GM21423 (cell line): Measurements from ENCODE around the gene TMEM214.
"Not testable (repeated sequence)": the region's sequence is repeated elsewhere in the genome, so short reads cannot be mapped to it uniquely, and the experiment has no call there.

Experiments
- ATAC-seq: cut with Tn5 transposase; IDR thresholded peaks from one replicate; pipeline ENCODE4 v1.9.1; 2021; ENCODE audit warnings: mild to moderate bottlenecking, moderate library complexity; ENCODE audit not compliant: unreplicated experiment

TMEM214 gene

GRCh38 chr2:27065128-27065527 is 32.4 kb downstream of the TMEM214 start:
- no peak for ATAC-seq

- ATAC-seq, result no peak
These were observed 34.6 kb downstream of the TMEM214 start for GRCh38 chr2:27067385-27067784.

- no peak for ATAC-seq
These were observed 36.7 kb downstream of the TMEM214 start for GRCh38 chr2:27069436-27069835.

- ATAC-seq, result no peak
These were observed 37.3 kb downstream of the TMEM214 start for GRCh38 chr2:27069961-27070618.

- ATAC-seq, result peak; percentile 1
These were observed 38.0 kb downstream of the TMEM214 start for GRCh38 chr2:27070653-27071276.

- peak; percentile 82 for ATAC-seq
These were observed 38.7 kb downstream of the TMEM214 start, which contains the start of gene OST4 for GRCh38 chr2:27071277-27071989. Gene OST4 (minus strand): TSS chr2:27071654.

GRCh38 chr2:27071990-27072830 is 39.4 kb downstream of the TMEM214 start:
- peak; percentile 18 for ATAC-seq

GRCh38 chr2:27072920-27073319 is 40.2 kb downstream of the TMEM214 start:
- ATAC-seq, result no peak

GRCh38 chr2:27073782-27074181 is 41.0 kb downstream of the TMEM214 start:
- no peak for ATAC-seq

GRCh38 chr2:27074738-27075565 is 42.2 kb downstream of the TMEM214 start:
- ATAC-seq, result no peak

- not testable (repeated sequence) for ATAC-seq
These were observed 42.8 kb downstream of the TMEM214 start for GRCh38 chr2:27075566-27075871.

- no peak for ATAC-seq
These were observed 43.6 kb downstream of the TMEM214 start for GRCh38 chr2:27076323-27076722.

GRCh38 chr2:27077231-27077630 is 44.5 kb downstream of the TMEM214 start:
- no peak for ATAC-seq

- ATAC-seq, result no peak
These were observed 45.8 kb downstream of the TMEM214 start, which contains the start of gene EMILIN1 for GRCh38 chr2:27078267-27079194. Gene EMILIN1 (plus strand): TSS chr2:27078615. CDS start chr2:27079066, 451 bp downstream.

- ATAC-seq, result no peak
These were observed 46.7 kb downstream of the TMEM214 start for GRCh38 chr2:27079233-27080139.

- no peak for ATAC-seq
These were observed 47.3 kb downstream of the TMEM214 start for GRCh38 chr2:27080140-27080469.

- ATAC-seq, result no peak
These were observed 47.8 kb downstream of the TMEM214 start for GRCh38 chr2:27080603-27080936.

- ATAC-seq, result no peak
These were observed 49.4 kb downstream of the TMEM214 start for GRCh38 chr2:27081984-27082772.
